Kidney epithelial cell (primary cell): Measurements from ENCODE around the gene NCS1. TPM values are rescaled to one million over a fixed set of nuclear protein-coding genes. Genes with fewer than 3 reads are reported as not detected.
"Not testable (repeated sequence)": the region's sequence is repeated elsewhere in the genome, so short reads cannot be mapped to it uniquely, and the experiment has no call there.

Source experiments
- DNase-seq: peaks from one replicate; pipeline ENCODE4 v3.0.0-alpha.2; 2010; ENCODE audit warnings: low read depth
- H3K27me3 ChIP-seq: 2 replicates; pipeline ENCODE4 v1.6.0; 2011; ENCODE audit warnings: low read length; ENCODE audit not compliant: control insufficient read depth, insufficient read depth
- H3K36me3 ChIP-seq: 2 replicates; pipeline ENCODE4 v1.5.1; 2011; ENCODE audit warnings: low read length; ENCODE audit not compliant: control insufficient read depth, insufficient read depth
- H3K4me3 ChIP-seq: 2 replicates; pipeline ENCODE4 v1.5.1; 2011; ENCODE audit warnings: low read depth, mild to moderate bottlenecking, control low read depth, low read length
- CTCF ChIP-seq: IDR thresholded peaks from 2 replicates; pipeline ENCODE4 v1.5.1; 2011; ENCODE audit warnings: mild to moderate bottlenecking, moderate library complexity, low read length, control low read depth, inconsistent platforms; ENCODE audit not compliant: insufficient read depth, poor library complexity, severe bottlenecking
- total RNA-seq: library from RNA; depleted of rRNA; stranded (reverse); fragments of >200 nt; gene quantifications from 2 replicates; pipeline ENCODE4 v1.2.3, GENCODE V29; 2015

NCS1 gene
- total RNA-seq, 1 donor from 2014 or later: 69.2 TPM

DNA sequence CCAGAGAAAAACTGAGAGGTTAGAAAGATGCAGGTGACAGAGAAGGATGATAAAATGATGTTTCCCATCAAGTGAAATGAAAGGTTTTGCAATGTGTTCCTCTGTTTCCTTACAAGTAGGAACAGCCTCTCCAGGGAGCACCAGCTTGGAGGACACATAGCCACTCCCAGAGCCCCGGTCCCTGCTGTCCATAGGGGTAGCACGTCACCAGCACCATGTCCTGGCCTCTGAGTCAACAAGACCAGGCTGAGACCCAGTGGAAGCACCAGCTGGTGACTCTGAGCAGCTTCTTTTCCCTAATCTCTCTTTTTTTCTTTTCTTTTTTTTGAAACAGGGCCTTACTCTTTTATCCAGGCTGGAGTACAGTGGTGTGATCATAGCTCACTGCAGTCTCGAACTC, 73.9 kb downstream of the NCS1 start:
- no peaks in the 10 kb centered on the region for H3K36me3 ChIP-seq
- no peak for DNase-seq
- no peak overlapping the region for H3K4me3 ChIP-seq
- H3K27me3 ChIP-seq: peaks cover 3% of the 10 kb centered on the region
- no peak for TF ChIP-seq CTCF

- DNase-seq: no peak
- Histone ChIP-seq H3K36me3 (no peaks in the 10 kb centered on the region), H3K27me3 (peaks cover 11% of the 10 kb centered on the region), H3K4me3 (no peak overlapping the region)
- no peak for TF ChIP-seq CTCF
Observed at GRCh38 chr9:130254747-130255630, 82.8 kb downstream of the NCS1 start.

DNA sequence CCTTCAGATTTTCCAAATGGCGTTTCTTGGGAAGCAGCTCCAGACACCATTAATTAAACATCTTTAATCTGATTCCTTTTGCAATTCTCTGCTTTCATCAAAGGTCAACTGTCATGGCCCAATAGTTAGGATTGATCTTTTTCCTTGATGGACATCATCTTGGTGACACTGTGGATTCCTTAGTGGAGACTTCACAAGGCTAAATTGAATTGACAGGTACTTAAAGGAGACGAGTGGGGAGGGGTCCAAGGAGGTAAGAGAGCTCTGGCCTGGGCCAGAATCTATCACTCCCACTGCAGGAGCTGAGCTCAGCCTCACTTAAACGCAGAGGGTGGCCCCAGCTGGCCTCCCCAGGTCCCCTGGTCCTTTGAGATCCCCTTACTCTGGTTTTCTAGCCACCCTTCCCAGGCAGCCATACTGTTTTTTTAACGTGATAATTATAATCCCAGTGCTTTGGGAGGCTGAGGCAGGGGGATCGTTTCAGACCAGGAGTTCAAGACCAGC, 83.5 kb downstream of the NCS1 start:
- TF ChIP-seq CTCF: no peak
- Histone ChIP-seq H3K36me3 (no peaks in the 10 kb centered on the region), H3K27me3 (peaks cover 9% of the 10 kb centered on the region), H3K4me3 (no peak overlapping the region)
- DNase-seq: no peak

DNA sequence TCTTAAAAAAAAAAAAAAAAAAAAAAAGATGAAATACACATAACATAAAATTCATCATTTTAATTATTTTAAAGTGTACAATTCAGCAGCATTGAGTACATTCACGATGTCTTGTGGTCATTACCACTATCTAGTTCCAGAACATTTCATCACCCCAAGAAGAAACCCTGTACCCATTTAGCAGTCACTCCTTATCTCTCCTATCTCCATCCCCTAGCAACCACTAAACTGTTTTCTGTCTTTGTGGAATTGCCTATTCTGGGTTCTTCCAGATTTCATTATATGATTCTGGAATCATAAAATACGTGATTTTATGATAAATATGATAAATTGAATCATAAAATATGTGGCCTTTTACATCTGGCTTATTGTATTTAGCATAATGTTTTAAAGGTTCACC, 84.4 kb downstream of the NCS1 start:
- Histone ChIP-seq H3K36me3 (no peaks in the 10 kb centered on the region), H3K27me3 (peaks cover 13% of the 10 kb centered on the region), H3K4me3 (no peak overlapping the region)
- DNase-seq: no peak
- no peak for TF ChIP-seq CTCF

DNA sequence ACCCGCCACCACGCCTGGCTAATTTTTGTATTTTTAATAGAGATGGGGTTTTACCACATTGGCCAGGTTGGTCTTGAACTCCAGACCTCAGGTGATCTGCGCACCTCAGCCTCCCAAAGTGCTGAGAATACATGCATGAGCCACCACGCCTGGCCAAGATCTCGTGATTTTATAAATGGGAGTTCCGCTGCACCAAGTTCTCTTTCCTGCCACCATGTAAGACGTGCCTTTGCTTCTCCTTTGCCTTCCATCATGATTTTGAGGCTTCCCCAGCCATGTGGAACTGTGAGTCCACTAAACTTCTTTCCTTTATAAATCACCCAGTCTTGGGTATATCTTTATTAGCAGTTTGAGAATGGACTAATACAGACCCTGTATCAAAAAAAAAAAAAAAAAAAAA, 85.9 kb downstream of the NCS1 start:
- not testable (repeated sequence) for DNase-seq, H3K4me3 ChIP-seq, H3K36me3 ChIP-seq
- peaks cover 23% of the 10 kb centered on the region for H3K27me3 ChIP-seq

- Histone ChIP-seq H3K4me3 (no peak overlapping the region), H3K27me3 (peaks cover 30% of the 10 kb centered on the region), H3K36me3 (no peaks in the 10 kb centered on the region)
- TF ChIP-seq CTCF: no peak
- no peak for DNase-seq
Observed at GRCh38 chr9:130259044-130259443, 86.8 kb downstream of the NCS1 start.
